ENCODE data around the gene NPVF. TPM values are rescaled to one million over a fixed set of nuclear protein-coding genes. Genes with fewer than 3 reads are reported as not detected.

The NPVF gene
- total RNA-seq, 3 donors from 2014 or later: not detected

DNA sequence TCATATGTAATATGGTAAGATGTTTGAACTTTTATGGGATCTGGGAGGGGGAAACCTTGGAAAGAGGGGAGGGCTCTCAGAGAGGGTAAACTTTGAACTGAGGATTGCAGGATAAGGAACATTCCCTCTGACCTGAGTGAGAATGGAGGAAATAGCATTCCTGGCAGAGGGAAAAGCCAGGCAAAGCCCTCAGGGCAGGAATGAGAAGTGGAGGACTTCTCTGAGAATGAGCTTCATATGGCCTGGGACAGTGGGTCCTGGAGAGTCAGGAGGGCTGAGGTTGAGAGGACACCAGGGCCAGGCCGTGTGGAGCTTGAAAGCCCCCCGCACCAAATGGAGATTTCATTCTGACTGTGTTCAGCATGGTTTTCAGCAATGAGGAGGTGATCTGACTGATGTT, 34.2 kb downstream of the NPVF start:
- intact Hi-C loops (cut with DNase I, micrococcal nuclease): no loop called here
- Histone ChIP-seq H3K36me3 (ENCODE audit: low read depth) (no peaks in the 10 kb centered on the region), H3K4me3 (no peak overlapping the region), H3K4me1 (ENCODE audit: low read depth) (peaks cover 11% of the 10 kb centered on the region), H3K9me3 (no peaks in the 10 kb centered on the region)
- DNase-seq (no peak), ATAC-seq (no peak)
- TF ChIP-seq CTCF (IDR thresholded peaks at IDR 0.05): no peak

- no peak for TF ChIP-seq CTCF (IDR thresholded peaks at IDR 0.05)
- H3K4me1 ChIP-seq (ENCODE audit: low read depth): peaks cover 8% of the 10 kb centered on the region
- ATAC-seq (no peak), DNase-seq (no peak)
- intact Hi-C loops (cut with DNase I, micrococcal nuclease): no loop called here
- no peaks in the 10 kb centered on the region for H3K36me3 ChIP-seq (ENCODE audit: low read depth)
- H3K9me3 ChIP-seq: no peaks in the 10 kb centered on the region
- H3K4me3 ChIP-seq: no peak overlapping the region
Measured at GRCh38 chr7:25192043-25192442, 36.2 kb downstream of the NPVF start.

- intact Hi-C loops (cut with DNase I, micrococcal nuclease): no loop called here
- H3K36me3 ChIP-seq (ENCODE audit: low read depth): no peaks in the 10 kb centered on the region
- ATAC-seq: no peak
- TF ChIP-seq CTCF (IDR thresholded peaks at IDR 0.05): no peak
- no peak for DNase-seq
- no peaks in the 10 kb centered on the region for H3K9me3 ChIP-seq
- no peak overlapping the region for H3K4me3 ChIP-seq
- peaks cover 3% of the 10 kb centered on the region for H3K4me1 ChIP-seq (ENCODE audit: low read depth)
Measured at GRCh38 chr7:25189197-25189596, 39.1 kb downstream of the NPVF start.

- ATAC-seq: no peak
- intact Hi-C loops (cut with DNase I, micrococcal nuclease): no loop called here
- TF ChIP-seq CTCF (IDR thresholded peaks at IDR 0.05): no peak
Measured at GRCh38 chr7:25187932-25188331, 40.4 kb downstream of the NPVF start.

DNA sequence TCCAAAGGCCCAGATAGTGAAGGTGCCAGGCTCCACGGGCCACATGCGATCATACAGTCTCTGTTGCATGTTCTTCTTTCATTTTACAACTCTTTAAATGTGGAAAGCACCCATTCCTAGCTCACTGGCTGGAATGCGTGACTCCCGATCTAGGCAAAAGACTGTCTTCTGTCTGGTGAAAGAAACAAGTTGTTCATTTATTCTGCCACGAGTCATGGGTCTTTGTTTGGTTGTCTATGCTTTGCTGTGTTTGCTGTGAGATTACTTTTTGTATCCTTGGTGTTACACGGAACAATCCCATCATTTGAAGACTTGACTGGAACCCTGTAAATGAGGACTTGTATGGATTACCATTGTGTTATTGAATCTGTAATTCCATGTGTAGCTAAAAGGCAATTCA, 41.9 kb downstream of the NPVF start:
- intact Hi-C loops (cut with DNase I, micrococcal nuclease): no loop called here
- DNase-seq (no peak), ATAC-seq (no peak)
- no peaks in the 10 kb centered on the region for H3K4me1 ChIP-seq (ENCODE audit: low read depth)
- H3K4me3 ChIP-seq: no peak overlapping the region
- H3K36me3 ChIP-seq (ENCODE audit: low read depth): no peaks in the 10 kb centered on the region
- TF ChIP-seq CTCF (IDR thresholded peaks at IDR 0.05): no peak
- H3K9me3 ChIP-seq: no peaks in the 10 kb centered on the region

More at GRCh38 chr7:25187932-25188331, 40.4 kb downstream of the NPVF start:
- H3K36me3 ChIP-seq (ENCODE audit: low read depth): no peaks in the 10 kb centered on the region
- no peaks in the 10 kb centered on the region for H3K9me3 ChIP-seq
- no peak overlapping the region for H3K4me3 ChIP-seq
- H3K4me1 ChIP-seq (ENCODE audit: low read depth): peaks cover 3% of the 10 kb centered on the region
- no peak for DNase-seq

DNA sequence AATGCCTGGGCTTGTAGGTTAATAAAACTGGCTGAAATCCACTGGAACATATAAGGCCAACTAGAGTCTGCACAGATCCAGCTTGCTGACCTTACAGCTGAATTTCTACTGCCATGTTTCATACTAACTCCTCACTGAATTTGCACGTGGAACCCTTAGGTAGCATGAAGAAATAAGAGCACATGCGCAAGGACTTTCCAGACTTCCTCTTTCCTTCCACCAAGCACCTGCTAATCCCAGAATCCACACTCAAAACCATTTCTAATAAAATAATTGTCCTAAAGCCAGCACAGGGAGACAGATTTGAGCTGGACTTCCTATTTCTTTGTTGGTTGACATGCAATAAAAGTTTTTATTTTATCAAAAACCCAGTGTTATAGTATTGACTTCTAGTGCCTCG, 46.8 kb downstream of the NPVF start:
- ATAC-seq (no peak), DNase-seq (no peak)
- Histone ChIP-seq H3K9me3 (no peaks in the 10 kb centered on the region), H3K4me1 (ENCODE audit: low read depth) (peaks cover 3% of the 10 kb centered on the region), H3K36me3 (ENCODE audit: low read depth) (no peaks in the 10 kb centered on the region), H3K4me3 (no peak overlapping the region)
- TF ChIP-seq CTCF (IDR thresholded peaks at IDR 0.05): no peak
- intact Hi-C loops (cut with DNase I, micrococcal nuclease): no loop called here
